ENCODE results near the gene PRKAG2. TPM values are rescaled to one million over a fixed set of nuclear protein-coding genes. Genes with fewer than 3 reads are reported as not detected.

PRKAG2 gene
- total and polyA plus RNA-seq, 4 donors, result 3.6 to 25.1 (median 16.8) TPM

GRCh38 chr7:151709141-151710038 is 167.5 kb downstream of the PRKAG2 start:
- H3K4me3 ChIP-seq (ENCODE audit: low read depth in 1 of 3, low read length in 3 of 3), result no peak overlapping the region
- no peak overlapping the region for H3K9ac ChIP-seq (ENCODE audit: low read depth in 1 of 2, low read length in 2 of 2)
- no peaks in the 10 kb centered on the region for H3K27me3 ChIP-seq (ENCODE audit: control insufficient read depth in 4 of 4, insufficient read depth in 4 of 4, low read length in 3 of 4)
- H3K27ac ChIP-seq (ENCODE audit: low read depth in 1 of 2, low read length in 2 of 2), result peak overlapping the region; percentile 91 to 95
- no peaks in the 10 kb centered on the region for H3K9me3 ChIP-seq (ENCODE audit: control insufficient read depth in 4 of 4, low read length in 3 of 4)
- TF ChIP-seq NR2F2 (IDR thresholded peaks at IDR 0.05), result no peak
- TF ChIP-seq GABPA (IDR thresholded peaks at IDR 0.05 in 1 of 2, conservative IDR thresholded peaks at IDR 0.05 in 1 of 2), result no peak
- TF ChIP-seq EGR1 (IDR thresholded peaks at IDR 0.05; ENCODE audit: low read depth in 2 of 2), result no peak
- no peak for TF ChIP-seq ZBTB33 (IDR thresholded peaks at IDR 0.05)
- TF ChIP-seq MAX (IDR thresholded peaks at IDR 0.05), result no peak
- no peak for TF ChIP-seq JUND (IDR thresholded peaks at IDR 0.05)
- TF ChIP-seq RAD21 (IDR thresholded peaks at IDR 0.05), result no peak
- TF ChIP-seq HNF4A (conservative IDR thresholded peaks at IDR 0.05), result no peak
- TF ChIP-seq HNF4G (IDR thresholded peaks at IDR 0.05), result no peak
- TF ChIP-seq RXRA (IDR thresholded peaks at IDR 0.05), result no peak
- TF ChIP-seq TAF1 (conservative IDR thresholded peaks at IDR 0.05), result no peak
- TF ChIP-seq CTCF (IDR thresholded peaks at IDR 0.05; ENCODE audit: low read depth, low read length, missing input control), result no peak
- TF ChIP-seq YY1 (IDR thresholded peaks at IDR 0.05), result no peak
- no peak for TF ChIP-seq ATF3 (IDR thresholded peaks at IDR 0.05)
- TF ChIP-seq FOXA2 (IDR thresholded peaks at IDR 0.05), result no peak
- TF ChIP-seq REST (IDR thresholded peaks at IDR 0.05), result no peak
- no peak for DNase-seq (ENCODE audit: low spot score)
- no peaks in the 10 kb centered on the region for H3K36me3 ChIP-seq (ENCODE audit: control insufficient read depth in 4 of 4, insufficient read depth in 3 of 4, low read depth in 1 of 4, low read length in 3 of 4)
- WGBS, result 94% methylated on average over 14 of the region's 14 CpGs
- peaks cover 19 to 35% (median 27%) of the 10 kb centered on the region in 4 donors for H3K4me1 ChIP-seq (ENCODE audit: control insufficient read depth in 4 of 4, insufficient read depth in 4 of 4, low read length in 3 of 4)
